ENCODE data around the gene JPH4. TPM values are rescaled to one million over a fixed set of nuclear protein-coding genes. Genes with fewer than 3 reads are reported as not detected.

JPH4 gene
- total and polyA plus RNA-seq, 2 of the 8 experiments (the other 6 are each of a cell fraction or from before 2014, with no cell fraction given) = 23.9 to 46.7 TPM

DNA sequence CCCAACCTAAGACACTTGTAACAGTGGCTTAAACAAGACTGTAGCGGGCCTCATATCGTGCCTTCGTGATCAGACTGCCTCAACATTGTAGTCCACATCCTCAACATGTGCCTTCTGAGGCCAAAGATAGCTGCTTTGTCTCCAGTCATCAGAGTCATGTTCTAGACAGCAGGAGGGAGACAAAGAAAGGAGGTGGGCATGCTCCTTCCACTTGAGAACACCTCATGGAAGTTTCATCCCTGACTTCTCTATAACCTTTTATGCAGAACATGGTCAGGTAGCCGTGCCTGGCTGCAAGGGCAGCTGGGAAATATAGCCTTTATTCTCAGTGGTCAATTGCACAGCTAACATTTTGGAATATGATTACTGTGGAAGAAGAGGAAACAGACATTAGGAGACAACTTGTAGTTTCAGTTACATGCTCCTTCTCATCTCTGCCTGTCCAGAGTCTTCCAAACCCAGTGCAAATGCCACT is 32.3 kb upstream of the JPH4 start:
- Histone ChIP-seq H4K8ac (ENCODE audit: extremely low read depth, insufficient read depth, low read length) (no peak overlapping the region), H3K56ac (replicated peaks; ENCODE audit: insufficient read length, low read depth, low read length) (no peak overlapping the region), H3K9me3 (ENCODE audit: insufficient read depth in 2 of 2, low read depth in 1 of 2, low read length in 1 of 2) (no peaks in the 10 kb centered on the region; a peak in 1 of 4 replicates), H3K27me3 (replicated peaks in 1 of 4; ENCODE audit: control insufficient read depth in 3 of 4, extremely low read depth in 1 of 4, insufficient read depth in 3 of 4, low read length in 3 of 4) (no peaks in the 10 kb centered on the region; a peak in 1 of 7 replicates), H3K4ac (replicated peaks; ENCODE audit: insufficient read length, low read depth, low read length) (no peak overlapping the region), H2BK12ac (ENCODE audit: low read depth, low read length) (no peak overlapping the region), H4K20me1 (replicated peaks in 1 of 2; ENCODE audit: control insufficient read depth in 1 of 2, insufficient read depth in 2 of 2, low read length in 2 of 2) (no peaks in the 10 kb centered on the region), H3K79me1 (ENCODE audit: low read depth, low read length) (no peaks in the 10 kb centered on the region), H3K79me2 (ENCODE audit: control insufficient read depth in 1 of 2, insufficient read depth in 2 of 2, low read length in 2 of 2) (no peaks in the 10 kb centered on the region), H3K14ac (ENCODE audit: insufficient read length) (no peak overlapping the region), H2BK15ac (ENCODE audit: low read length) (no peak overlapping the region), H3K4me1 (replicated peaks in 1 of 4; ENCODE audit: control insufficient read depth in 3 of 4, insufficient read depth in 4 of 4, low read length in 3 of 4) (no peaks in the 10 kb centered on the region), H4K5ac (ENCODE audit: insufficient read length, low read depth, low read length) (no peak overlapping the region), H3K4me3 (ENCODE audit: extremely low read depth in 1 of 4, insufficient read depth in 2 of 4, low read depth in 3 of 4, low read length in 4 of 4) (no peak overlapping the region), H3K4me2 (ENCODE audit: insufficient read depth in 1 of 2, low read depth in 2 of 2, low read length in 2 of 2) (no peak overlapping the region), H3K23ac (ENCODE audit: insufficient read length) (no peak overlapping the region), H3K23me2 (ENCODE audit: low read depth, low read length) (peaks cover 3% of the 10 kb centered on the region; the same call in 1 of the 2 replicates), H2BK120ac (replicated peaks; ENCODE audit: low read depth, low read length) (no peak overlapping the region), H2BK20ac (ENCODE audit: low read length) (no peak overlapping the region), H2AFZ (ENCODE audit: low read length) (no peak overlapping the region), H3K36me3 (ENCODE audit: control insufficient read depth in 2 of 4, insufficient read depth in 4 of 4, low read length in 3 of 4) (no peaks in the 10 kb centered on the region), H2AK5ac (ENCODE audit: low read depth, low read length) (no peak overlapping the region), H3K9ac (replicated peaks in 1 of 4; ENCODE audit: extremely low read depth in 1 of 4, low read depth in 3 of 4, low read length in 3 of 4) (no peak overlapping the region), H3K18ac (ENCODE audit: extremely low read depth, low read length) (no peak overlapping the region), H2BK5ac (ENCODE audit: low read depth, low read length) (no peak overlapping the region), H4K91ac (replicated peaks; ENCODE audit: insufficient read length, low read length) (no peak overlapping the region), H3K27ac (ENCODE audit: low read depth, low read length) (no peak overlapping the region)
- no peak for DNase-seq (ENCODE audit: low read depth in 1 of 2, low spot score in 2 of 2)
- FAIRE-seq = no peak
- TF ChIP-seq YY1 (IDR thresholded peaks at IDR 0.05; ENCODE audit: low read depth, low read length) (no peak), CBX8 (IDR thresholded peaks at IDR 0.05; ENCODE audit: borderline replicate concordance, low read depth, low read length) (no peak), TAF1 (IDR thresholded peaks at IDR 0.05; ENCODE audit: low read depth, low read length) (no peak), TAF7 (optimal IDR thresholded peaks at IDR 0.05; ENCODE audit: borderline replicate concordance, low read depth, low read length) (no peak), TBP (IDR thresholded peaks at IDR 0.05; ENCODE audit: low read depth, low read length) (no peak), SIX5 (IDR thresholded peaks at IDR 0.05; ENCODE audit: low read depth, low read length) (no peak), RBBP5 (IDR thresholded peaks at IDR 0.05; ENCODE audit: borderline replicate concordance, low read depth, low read length) (no peak), POLR2A (IDR thresholded peaks at IDR 0.05; ENCODE audit: control extremely low read depth in 1 of 2, low read depth in 2 of 2, low read length in 2 of 2) (no peak), BRCA1 (IDR thresholded peaks at IDR 0.05; ENCODE audit: low read depth, low read length) (no peak), SUZ12 (IDR thresholded peaks at IDR 0.05; ENCODE audit: low read length) (no peak), PHF8 (conservative IDR thresholded peaks at IDR 0.05; ENCODE audit: low read depth, low read length) (no peak)
- TF ChIP-seq, protein P1, sequence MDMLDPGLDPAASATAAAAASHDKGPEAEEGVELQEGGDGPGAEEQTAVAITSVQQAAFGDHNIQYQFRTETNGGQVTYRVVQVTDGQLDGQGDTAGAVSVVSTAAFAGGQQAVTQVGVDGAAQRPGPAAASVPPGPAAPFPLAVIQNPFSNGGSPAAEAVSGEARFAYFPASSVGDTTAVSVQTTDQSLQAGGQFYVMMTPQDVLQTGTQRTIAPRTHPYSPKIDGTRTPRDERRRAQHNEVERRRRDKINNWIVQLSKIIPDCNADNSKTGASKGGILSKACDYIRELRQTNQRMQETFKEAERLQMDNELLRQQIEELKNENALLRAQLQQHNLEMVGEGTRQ (IDR thresholded peaks at IDR 0.05; ENCODE audit: low read length) = no peak
- POLR2A ChIA-PET (ENCODE audit: partially characterized antibody) = interaction anchor here (0.9 kb wide), 1 partner anchor 8 kb away, joined by 3 read pairs; no protein-coding TSS in a partner anchor
- WGBS, 2 experiments (ENCODE audit: extremely low coverage in 1 of 2, insufficient coverage in 1 of 2, insufficient read length in 1 of 2, insufficient replicate concordance in 2 of 2, low coverage in 1 of 2, low lambda C conversion rate in 2 of 2, missing lambda C conversion rate in 1 of 2) = 66% methylated on average over 4 of the region's 4 CpGs; no CpG with 5 or more reads in 1 of the 2 experiments
- CTCF ChIA-PET (ENCODE audit: partially characterized antibody) = interaction anchor here (1.0 to 6.2 kb wide), 5 partner anchors 21 to 334 kb away, joined by 3 to 53 read pairs (median 4); no protein-coding TSS in a partner anchor

Measured in H1 (cell line).